Subcutaneous adipose tissue (tissue), 4 donors: ENCODE data around the gene KCNV2. TPM values are rescaled to one million over a fixed set of nuclear protein-coding genes. Genes with fewer than 3 reads are reported as not detected.

Experiments
- total RNA-seq, 4 donors: library from RNA; depleted of rRNA; stranded (reverse); fragments of >200 nt; gene quantifications; one replicate each; pipeline ENCODE4 v1.1.0, GENCODE V29; 2016
- TF ChIP-seq, protein P1 (sequence below): fragments of 450-650 bp; IDR thresholded peaks from one replicate; pipeline ENCODE4 v1.5.1; 2016; ENCODE audit warnings: low read depth, mild to moderate bottlenecking, control low read depth, antibody characterized with exemption, moderate library complexity

The KCNV2 gene
- total RNA-seq, 4 donors from 2014 or later: not detected

DNA sequence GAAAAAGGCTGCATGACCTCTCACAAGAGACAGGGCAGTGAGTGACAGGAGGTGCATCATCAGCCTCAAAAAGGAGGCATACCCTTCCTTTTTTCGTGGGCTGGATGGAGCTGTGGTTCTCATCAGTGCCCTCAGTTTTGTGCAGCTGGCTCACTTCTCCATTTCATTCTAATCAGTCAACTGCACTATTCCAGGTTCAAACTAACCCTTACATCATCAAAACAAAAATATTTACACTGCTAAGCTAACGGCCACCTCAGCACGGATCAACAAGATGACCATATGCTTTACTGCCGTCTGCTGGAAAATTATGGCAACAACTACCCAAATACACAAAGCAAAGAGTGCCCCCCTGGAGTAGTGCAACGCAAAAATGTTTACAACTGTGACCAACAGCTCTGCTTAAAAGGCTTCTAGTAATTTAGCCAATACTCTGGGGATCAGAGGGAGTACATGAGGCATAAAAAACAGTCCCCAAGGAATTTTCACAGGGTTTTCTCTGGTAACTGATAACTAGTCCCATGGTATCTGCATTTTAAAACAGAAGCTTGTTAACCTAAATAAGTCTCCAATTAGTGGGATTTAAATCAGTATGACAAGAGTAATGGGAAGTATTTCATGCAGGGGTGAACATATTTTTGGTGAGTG, 10.8 kb downstream of the KCNV2 start:
- TF ChIP-seq, protein P1, sequence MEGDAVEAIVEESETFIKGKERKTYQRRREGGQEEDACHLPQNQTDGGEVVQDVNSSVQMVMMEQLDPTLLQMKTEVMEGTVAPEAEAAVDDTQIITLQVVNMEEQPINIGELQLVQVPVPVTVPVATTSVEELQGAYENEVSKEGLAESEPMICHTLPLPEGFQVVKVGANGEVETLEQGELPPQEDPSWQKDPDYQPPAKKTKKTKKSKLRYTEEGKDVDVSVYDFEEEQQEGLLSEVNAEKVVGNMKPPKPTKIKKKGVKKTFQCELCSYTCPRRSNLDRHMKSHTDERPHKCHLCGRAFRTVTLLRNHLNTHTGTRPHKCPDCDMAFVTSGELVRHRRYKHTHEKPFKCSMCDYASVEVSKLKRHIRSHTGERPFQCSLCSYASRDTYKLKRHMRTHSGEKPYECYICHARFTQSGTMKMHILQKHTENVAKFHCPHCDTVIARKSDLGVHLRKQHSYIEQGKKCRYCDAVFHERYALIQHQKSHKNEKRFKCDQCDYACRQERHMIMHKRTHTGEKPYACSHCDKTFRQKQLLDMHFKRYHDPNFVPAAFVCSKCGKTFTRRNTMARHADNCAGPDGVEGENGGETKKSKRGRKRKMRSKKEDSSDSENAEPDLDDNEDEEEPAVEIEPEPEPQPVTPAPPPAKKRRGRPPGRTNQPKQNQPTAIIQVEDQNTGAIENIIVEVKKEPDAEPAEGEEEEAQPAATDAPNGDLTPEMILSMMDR: no peak

DNA sequence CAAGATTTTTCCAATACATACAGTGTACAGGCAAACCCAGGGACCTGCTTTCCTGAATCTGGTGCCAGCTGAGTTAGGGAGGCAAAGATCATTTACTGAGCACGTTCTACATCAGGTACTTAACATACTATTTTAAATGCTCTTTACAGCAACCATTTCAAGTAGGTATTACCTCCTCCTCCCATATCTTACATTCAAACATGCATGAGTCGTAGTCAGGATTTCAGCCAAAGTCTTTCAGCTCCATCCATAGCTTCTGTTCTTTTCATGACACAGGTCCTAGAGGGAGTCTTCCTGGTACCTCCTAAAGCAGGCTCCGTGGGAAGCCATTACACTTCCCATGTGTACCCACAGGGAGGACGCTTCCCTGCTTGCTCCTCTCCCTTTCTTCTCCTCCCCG, 11.7 kb downstream of the KCNV2 start:
- TF ChIP-seq, protein P1: no peak

DNA sequence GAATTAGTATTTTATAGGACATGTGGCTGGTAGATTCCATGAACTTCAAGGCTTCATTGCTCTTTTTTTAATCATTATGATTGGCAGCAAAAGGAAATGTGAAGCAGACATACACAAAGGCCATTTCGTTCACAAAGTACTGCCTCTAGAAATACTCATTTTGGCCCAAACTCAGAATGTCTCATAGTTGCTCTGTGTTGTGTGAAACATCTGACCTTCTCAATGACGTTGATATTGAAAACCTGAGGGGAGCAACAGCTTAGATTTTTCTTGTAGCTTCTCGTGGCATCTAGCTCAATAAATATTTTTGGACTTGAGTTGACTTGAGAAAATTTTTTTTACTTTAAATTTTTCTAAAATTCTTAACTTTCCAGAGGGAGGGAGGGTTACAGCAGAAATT, 12.4 kb downstream of the KCNV2 start:
- TF ChIP-seq, protein P1: no peak

GRCh38 chr9:2730971-2731370, 13.7 kb downstream of the KCNV2 start:
- TF ChIP-seq, protein P1: no peak

- TF ChIP-seq, protein P1: no peak
These were observed 15.2 kb downstream of the KCNV2 start for GRCh38 chr9:2732492-2732891.

DNA sequence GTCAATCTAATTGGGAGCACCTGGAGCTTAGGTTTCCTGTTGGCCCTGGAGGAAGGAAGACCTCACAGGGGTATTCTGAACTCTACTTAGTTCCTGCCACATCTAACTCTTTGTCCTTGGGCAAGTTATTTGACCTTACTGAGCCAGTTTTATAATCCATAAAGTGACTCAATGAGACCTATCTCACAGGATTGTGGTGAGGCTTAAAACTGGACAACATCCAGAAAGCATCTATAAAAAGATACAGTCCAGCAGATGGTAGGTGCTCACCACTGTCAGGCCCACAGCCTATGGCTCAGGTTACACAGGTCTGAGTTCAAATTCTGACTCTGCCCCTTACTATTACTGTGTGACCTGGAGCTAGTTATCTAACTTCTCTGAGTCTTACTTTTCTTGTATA, 23.3 kb downstream of the KCNV2 start:
- TF ChIP-seq, protein P1: no peak

GRCh38 chr9:2741441-2742158, 24.3 kb downstream of the KCNV2 start:
- TF ChIP-seq, protein P1: no peak
